Limb (tissue), 2 donors: Measurements from ENCODE around the gene KLHDC4.
"Not testable (repeated sequence)": the region's sequence is repeated elsewhere in the genome, so short reads cannot be mapped to it uniquely, and the experiment has no call there.

ENCODE experiments used
- DNase-seq, 2 donors: peaks; one replicate each; pipeline ENCODE4 v3.0.0-alpha.2; 2016; ENCODE audit errors: extremely low spot score in 2 of 2

The KLHDC4 gene

DNA sequence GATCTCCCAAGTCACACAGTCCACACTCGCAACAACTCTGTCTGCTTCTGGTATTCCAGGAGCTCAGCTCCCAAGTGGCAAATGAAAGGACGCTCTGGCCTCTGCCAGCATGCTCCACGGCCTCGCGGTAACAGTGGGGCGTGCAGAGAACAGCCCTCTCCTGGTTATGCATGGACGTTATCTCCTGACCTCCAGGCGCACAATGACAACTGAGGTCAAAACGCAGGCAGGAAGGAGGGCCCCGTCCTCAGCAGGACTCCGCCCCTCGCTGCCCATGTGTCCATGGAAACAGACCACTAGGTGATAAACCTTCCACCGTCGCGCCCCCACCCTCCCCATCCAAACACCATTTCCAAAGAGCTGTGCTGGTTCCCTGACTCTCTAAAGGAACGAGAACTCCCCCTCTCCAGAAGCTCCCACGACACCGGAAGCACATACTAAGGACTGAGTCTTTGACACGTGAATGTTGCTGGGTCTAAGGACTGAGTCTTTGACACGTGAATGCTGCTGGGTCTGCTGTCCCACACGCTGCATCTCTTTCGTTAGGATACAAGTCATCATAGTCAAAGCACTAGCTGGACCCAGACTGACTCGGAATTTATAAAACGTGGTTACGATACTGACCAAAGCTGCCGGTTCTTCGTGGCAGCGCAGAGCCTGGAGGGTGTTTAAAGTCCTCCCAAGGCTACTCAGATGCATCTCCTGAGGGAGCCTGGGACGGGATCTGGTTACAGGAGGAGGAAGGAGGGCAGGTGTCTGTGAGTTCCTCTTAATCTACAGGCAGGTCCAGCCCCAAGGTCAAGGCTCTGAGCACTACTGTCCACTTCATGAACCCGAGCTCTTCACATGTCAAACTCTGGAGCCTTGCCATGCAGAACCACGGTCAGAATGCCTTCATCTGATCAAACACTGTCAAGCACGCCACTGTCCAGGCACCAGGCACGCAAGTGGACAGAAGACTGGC is 43.9 kb downstream of the KLHDC4 start:
- DNase-seq = no peak

DNA sequence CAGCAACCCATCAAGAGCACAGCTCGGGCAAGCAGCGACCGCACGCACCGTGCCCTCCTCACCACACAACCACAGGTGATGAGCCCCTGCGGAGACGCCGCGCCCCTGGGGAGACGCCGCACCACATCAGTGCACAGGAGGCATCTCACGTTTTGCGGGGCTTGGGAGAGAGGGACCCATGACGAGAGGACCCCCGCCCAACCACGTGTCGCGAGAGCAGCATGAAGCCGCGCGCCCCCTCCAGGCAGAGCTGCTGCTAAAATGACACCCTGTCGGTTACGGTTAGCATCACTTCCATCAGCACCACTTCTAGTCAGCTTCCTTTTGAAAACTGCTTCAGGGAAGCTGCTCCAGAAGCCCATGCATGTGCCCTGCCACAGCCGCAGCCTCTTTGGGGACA is 45.3 kb downstream of the KLHDC4 start:
- DNase-seq = no peak

DNA sequence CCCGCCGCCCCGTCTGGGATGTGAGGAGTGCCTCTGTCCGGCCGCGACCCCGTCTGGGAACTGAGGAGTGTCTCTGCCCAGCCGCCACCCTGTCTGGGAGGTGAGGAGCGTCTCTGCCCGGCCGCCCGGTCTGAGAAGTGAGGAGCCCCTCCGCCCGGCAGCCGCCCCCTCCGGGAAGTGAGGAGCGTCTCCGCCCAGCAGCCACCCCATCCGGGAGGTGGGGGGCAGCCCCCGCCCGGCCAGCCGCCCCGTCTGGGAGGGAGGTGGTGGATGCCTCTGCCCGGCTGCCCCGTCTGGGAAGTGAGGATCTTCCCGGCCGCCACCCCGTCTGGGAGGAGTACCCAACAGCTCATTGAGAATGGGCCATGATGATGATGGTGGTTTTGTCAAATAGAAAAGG is 47.0 kb downstream of the KLHDC4 start:
- DNase-seq = not testable (repeated sequence)

DNA sequence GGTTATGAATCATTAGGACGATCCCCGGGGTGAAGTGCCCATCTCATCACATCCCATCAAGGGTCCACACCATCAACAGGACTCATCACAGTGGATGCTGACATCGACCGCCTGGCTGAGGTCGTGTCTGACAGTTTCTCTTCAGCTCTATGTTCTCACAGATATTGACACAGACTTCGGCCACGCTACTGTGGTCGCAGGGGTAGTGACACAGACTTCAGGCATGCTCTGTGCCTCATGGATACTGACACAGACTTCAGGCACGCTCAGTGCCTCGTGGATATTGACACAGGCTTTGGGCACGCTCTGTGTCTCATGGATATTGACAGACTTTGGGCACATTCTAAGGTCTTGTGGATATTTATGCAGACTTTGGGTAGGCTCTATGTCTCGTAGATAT is 50.1 kb downstream of the KLHDC4 start:
- no peak for DNase-seq

DNA sequence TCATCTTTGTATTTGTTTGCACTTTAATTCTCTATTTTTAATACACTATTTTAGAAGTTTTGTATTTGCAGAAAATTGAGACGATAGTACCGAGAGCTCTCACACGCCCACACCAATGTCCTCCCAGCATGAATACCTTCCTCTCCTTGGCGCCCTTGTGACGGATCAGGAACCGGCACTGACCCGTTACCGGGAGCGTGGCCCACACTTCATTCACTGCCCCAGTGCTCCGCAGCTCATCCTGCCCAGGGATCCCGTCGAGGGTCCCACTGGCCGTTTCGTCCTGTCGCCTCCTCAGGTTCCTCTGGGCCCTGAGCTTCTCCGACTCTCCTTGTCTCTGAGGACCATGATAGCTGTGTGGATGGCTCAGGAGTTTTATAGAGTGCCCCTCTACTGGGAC is 50.6 kb downstream of the KLHDC4 start:
- no peak for DNase-seq

DNA sequence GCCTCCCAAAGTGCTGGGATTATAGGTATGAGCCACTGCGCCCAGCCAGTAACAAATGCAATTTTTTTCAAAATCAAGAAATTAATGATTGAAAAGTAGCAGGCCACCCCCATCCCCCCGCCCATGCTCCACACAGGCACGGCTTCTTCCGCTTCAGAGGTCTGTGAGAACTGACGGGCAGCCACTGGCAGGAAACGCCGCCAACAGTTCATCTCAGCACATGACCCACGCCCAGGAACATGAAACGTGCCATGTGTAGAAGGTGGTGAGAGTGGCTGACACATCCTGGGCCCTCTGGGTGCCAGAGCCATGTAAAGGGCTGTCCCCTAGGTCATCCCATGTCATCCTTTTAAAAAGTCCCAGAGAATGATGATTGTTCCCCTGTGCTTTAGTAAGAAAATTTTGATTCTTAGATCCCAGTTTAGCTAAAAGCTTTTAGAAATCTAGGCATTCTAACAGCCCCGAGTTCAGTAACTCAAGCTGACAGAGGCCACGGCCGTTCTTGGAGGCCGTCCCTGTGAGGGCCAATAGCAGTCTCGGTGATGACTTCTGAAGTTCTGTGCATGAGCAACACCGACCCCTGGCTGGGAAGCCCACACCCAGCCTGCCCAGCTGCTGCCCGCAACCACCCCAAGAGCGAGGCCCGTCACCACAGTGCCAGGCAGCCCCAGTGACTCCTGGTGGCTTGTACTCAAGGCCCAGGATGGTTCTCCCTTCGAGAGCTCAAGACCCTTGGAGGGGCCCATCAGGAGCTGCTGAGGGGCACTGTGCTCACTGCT is 52.1 kb downstream of the KLHDC4 start:
- no peak for DNase-seq

DNA sequence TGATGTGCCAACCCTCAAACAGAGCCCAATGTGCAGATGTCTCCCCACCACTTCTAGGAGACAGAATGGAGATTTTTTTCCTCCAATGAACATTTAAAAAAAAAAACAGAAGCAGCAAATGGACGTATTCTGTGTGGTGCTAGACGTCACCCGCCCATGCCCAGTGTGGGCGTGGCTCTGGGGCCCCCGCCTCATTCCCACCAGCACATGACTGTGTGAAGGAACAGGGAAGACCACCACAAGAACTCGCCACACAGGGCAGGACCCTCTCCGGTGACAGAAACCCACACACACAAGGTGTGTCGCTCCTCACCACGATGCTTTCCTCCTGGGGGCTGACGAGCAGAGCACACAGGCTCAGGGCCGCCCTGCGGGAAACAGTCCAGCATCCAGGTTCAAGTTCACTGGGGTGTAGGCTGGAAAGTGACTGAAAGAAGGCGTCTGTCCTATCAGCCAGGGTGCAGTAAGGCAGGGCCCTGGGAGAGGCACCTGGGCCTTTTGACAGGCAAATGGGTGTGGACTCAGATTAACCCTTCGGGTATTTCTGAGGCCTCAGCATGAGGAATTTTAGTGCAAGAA is 53.5 kb downstream of the KLHDC4 start:
- no peak for DNase-seq

DNA sequence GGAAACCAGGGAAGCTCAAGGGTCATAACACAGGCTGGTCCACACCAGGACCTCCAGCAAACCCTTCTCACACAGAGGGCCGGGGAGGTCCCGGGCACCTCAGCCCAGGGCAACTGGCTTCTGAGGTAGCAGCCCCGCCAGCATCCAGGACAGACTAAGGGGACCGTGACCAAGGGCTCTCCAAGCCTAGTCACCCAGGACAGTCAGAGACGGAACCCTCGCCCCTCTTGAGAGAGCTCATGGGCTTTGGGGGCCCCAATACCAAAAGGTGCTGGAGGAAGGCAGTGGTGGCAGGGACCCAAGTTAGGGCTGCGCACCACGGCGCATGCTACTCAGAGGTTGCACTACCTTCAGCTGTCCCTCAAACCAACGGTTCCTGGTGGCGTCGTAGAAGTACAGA is 54.9 kb downstream of the KLHDC4 start:
- no peak for DNase-seq

DNA sequence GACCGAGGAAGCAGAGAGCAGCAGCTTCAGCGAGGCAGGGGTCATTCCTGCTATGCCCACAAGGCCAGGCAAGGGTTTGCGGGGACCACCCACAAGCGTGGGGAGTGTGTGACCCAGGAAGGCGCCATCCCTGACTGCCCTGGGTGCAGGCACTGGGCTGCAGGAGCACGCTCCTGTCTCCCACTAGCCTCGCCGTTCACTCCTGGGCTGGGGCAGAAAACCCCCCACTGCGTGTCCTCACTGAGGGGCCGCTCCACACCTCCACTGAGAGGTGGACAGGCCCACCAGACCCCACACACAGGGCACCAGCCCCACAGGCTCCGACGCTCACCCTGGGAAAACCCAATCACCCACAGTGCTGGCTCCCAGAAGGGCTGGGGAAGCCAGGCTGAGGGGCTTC is 56.1 kb downstream of the KLHDC4 start:
- DNase-seq = no peak

DNA sequence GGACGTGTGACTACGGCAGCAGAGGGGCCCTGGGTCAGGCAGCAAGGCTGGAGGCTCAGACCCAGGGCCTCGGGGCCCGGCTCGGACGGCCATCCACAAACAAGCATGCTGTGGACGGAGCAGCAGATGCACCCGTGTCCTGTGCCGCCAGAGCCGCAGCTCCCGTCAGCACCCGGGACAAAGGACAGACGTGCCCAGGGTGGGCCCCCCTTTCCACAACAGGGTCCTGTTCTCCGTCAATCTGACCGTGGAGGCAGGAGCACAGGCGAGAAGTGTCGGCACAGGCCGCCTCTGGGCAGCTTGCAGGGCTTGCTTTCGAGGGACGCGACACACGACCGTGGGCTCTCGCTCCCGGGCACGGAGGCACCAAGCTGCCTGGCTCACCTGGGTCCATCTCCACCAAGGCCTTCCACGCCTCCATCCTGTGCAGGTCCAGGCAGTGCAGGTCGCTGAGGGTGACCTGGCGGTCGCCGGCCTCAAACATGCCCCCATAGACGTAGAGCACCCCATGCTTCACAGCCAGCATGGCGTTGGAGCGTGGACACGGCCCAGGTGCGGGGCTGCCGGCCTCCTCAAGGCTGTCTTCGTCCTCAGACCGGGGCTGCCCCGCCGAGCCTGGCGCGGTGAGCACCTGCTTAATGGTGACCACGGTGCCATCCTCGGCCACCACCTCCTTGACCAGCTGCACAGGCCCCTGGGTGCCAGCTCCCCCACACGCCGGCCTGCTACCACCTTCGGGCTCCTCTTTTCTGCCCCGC is 56.7 kb downstream of the KLHDC4 start:
- no peak for DNase-seq

DNA sequence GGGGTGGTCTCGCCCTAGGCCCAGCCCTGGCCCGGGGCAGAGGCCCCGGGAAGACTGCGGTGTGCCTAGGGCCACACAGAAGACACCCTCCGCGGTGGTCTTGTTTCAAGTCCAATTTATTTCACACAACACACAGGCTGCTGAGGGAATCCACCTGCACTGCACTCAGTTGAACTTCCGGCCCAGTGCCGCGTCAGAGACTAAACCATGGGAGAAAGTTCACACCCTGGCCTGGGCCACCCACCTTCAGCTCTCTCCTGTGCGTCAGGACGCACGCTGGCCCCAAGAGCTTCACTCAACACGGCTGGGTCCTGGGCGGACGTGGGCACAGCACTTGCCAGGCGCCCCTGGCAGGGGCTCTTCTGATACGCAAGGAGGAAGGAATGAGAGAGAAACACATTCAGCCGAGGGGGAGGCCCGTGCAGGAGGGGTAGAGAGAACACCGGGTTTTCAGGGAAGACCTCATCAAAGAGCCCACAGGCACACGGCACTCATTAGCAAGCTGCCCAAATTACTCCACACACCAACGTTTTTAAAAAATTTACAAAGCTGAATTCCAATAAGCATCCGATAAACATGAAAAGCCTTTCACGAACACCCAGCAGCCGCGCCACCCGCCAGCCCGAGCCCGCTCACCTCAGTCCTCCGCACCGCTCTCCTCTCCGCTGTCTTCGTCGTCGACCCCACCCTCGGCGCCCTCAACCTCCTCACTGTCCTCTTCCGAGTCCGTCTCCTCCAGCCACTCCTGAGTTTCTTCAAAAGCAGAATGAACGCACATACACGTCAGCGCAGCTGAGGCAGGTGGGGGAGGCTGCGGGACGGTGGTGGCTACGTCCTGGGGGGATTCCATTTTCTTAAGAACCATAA is 57.8 kb downstream of the KLHDC4 start:
- DNase-seq = no peak

DNA sequence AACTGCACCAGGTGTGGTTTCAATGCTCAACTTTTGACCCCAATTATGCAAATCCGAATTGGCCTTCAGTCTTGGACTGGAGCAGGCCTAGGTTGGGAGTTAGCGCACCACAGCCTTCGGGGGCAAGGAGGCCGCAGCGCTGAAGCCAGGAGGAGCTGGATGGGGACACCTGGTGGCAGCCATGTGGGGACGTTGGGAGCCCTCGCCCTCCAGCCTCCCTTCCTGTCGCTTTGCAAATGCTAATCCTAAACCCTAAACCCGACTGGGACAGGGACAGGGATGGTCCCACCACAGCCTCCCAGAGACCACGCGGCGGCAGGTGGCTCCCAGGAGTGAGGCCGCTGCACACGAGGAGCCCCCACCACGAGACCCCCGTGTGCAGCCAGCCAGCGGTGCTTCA is 58.7 kb downstream of the KLHDC4 start:
- no peak for DNase-seq

DNA sequence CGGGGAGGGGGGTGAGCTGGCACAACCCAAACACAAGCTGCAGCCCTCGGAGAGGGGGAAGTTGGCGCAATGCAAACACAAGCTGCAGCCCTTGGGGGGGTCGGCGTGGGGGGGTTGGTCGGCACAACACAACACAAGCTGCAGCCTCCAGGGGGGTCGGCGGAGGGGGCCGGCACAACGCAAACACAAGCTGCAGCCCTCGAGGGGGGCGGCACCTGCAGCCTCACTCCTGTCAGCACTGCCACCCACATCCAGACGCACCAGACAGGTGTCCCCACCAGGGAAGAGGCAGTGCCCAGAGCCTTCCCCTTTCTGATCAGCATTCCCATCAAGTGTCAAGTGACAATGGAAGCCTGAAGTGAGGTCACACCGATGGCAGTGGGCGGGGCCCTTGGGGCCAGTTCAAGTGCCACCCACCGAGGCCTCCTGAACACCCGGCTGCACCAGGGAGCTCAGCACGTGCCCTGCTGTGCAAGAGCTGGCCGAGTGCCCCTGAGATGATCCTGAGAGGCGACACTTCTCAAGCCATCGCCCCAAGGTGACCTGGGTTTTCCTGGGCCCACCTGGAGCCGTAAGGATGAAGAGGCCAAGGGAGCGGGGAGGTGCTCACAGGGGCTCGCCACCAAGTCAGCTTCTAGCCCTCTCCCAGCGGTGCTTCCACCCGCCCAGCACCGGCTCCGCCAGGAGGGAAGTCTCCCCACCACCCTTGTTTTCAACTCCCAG is 59.3 kb downstream of the KLHDC4 start:
- DNase-seq = no peak

DNA sequence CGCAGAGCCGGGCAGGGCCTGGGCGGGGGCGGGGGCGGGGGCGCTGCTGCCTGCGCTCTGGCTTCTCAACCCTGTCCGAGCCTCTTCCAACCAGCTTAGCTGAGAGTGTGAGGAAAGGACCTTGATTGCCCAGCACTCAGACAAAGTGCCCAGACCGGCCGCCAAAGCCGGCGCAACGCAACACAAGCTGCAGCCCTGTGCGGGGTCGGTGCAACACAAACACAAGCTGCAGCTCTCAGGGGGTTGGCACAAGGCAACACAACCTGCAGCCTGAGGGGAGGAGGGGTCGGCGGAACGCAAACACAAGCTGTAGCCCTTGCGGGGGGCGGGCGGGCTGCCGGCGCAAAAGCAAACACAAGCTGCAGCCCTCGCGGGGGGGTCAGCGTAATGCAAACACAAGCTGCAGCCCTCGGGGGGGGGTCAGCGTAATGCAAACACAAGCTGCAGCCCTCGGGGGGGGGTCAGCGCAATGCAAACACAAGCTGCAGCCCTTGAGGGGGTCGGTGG is 60.0 kb downstream of the KLHDC4 start:
- DNase-seq = no peak

DNA sequence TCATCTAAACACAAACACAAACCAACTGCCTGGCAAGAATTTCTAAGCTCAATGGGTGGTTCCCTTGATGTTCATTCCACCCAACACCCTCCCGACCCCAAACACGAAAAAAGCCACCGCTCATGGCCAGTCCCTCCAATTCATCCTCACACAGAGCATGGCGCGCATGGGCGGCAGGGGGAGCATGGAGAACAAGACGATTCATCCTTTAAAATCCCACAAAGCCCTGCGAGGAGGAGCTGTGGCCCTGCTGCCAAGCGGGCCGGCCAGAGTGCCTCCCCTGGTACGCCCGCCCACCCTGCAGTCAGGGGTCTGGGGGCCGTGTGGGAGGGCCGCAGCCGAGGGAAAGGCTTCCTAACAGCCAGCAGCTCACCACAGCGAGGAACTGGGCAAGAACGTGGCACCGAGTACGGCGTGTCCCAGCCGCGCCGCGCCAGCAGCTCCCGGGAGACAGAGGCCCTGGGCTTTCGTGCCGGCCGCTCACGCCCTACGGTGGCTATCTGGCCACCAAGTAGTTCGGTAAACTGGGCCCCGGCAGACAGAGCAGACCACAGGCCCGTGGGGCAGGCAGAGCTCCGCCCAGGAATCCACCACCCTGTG is 60.9 kb downstream of the KLHDC4 start:
- no peak for DNase-seq

DNA sequence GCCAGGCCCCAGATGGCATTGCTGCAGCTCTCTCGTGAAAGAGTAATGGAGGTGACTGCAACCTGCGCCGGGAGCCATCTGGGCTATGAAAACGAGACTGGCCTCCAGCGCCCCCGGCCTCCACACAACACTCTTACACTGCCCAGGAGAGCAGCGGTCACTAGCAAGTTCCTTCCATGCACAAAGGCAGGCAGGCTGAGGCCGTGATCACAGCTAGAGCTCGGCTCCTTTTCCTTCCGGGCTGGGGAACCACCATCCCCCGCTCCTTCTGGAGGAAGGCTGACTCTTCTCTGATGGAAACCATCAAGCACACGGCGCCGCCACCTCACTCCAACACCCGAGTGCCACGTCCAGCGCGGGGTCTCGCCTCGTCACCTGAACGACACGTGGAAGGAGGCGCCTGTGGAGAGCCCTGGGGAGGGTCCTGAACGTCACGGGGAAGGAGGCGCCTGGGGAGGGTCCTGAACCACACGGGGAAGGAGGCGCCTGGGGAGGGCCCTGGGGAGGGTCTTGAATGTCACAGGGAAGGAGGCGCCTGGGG is 61.9 kb downstream of the KLHDC4 start:
- DNase-seq = no peak

DNA sequence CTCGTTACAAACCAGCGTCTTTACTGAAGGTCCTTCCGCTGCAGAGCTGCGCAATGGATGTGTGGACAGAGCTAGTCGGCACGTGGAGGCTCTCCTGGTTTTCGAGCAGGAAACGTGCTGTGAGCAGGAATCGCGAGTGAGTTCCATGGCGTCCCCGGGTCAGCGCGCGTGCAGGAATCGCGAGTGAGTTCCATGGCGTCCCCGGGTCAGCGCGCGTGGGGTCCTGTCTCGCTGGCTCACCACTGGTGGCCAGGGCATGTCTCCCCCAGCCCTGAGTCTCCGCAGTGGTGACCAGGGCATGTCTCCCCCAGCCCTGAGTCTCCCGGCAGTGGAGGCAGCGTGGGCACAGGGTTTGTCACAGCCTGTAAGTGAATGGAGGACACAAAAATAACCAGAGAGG is 62.7 kb downstream of the KLHDC4 start:
- no peak for DNase-seq

DNA sequence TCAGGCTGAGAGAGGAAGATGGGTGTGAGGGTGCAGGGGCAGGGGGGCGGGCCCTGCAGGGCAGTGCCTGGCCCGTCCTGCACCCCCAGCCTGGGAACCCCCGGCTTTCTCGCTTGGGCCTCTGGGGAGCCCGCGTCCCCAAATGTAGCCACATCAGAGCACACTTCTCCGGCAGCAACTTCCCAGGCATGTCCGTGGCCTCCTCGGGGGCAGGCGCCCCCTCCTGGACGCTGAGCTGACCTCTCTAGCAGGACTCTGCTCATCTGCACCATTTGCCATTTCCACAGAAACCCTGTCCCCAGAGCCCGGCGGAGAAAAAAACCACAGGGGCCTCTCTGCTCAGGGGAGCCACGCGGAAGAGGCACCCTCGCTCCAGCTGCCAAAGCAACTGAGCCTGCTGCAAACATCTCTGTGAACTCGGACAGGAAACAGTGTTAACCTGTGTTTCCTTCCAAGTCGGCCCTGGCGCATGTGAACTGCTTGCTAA is 63.4 kb downstream of the KLHDC4 start:
- DNase-seq = no peak

DNA sequence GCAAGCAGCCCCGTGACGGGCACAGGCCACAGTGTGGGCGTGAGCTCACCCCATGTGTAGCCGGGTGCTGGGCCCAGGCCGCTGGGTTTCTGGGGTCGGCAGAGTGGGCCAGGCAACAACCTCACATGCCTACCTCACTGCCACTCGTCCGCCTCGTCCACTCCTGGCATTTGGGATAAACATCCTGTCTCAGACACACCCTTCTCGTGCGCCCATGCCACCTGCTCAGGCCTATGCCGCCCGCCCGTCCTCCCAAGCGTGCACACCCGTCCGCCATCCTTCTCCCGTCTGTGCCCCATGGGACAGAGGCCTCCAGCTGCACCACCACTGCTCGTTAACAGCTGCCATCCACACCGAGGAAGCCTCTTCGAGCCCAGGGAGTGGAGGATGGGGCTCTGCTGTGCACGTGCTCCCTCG is 64.3 kb downstream of the KLHDC4 start:
- no peak for DNase-seq
